Measurements from ENCODE around the gene MCFD2.
"Not testable (repeated sequence)": the region's sequence is repeated elsewhere in the genome, so short reads cannot be mapped to it uniquely, and the experiment has no call there.

The MCFD2 gene

GRCh38 chr2:46915811-46916630 is 415 bp upstream of the MCFD2 start:
- peak overlapping the region; percentile 80 for H3K27ac ChIP-seq
- TF ChIP-seq, protein P1, sequence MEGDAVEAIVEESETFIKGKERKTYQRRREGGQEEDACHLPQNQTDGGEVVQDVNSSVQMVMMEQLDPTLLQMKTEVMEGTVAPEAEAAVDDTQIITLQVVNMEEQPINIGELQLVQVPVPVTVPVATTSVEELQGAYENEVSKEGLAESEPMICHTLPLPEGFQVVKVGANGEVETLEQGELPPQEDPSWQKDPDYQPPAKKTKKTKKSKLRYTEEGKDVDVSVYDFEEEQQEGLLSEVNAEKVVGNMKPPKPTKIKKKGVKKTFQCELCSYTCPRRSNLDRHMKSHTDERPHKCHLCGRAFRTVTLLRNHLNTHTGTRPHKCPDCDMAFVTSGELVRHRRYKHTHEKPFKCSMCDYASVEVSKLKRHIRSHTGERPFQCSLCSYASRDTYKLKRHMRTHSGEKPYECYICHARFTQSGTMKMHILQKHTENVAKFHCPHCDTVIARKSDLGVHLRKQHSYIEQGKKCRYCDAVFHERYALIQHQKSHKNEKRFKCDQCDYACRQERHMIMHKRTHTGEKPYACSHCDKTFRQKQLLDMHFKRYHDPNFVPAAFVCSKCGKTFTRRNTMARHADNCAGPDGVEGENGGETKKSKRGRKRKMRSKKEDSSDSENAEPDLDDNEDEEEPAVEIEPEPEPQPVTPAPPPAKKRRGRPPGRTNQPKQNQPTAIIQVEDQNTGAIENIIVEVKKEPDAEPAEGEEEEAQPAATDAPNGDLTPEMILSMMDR (IDR thresholded peaks at IDR 0.05; ENCODE audit: low read depth, low read length): no peak

GRCh38 chr2:46914578-46915230 is 902 bp downstream of the MCFD2 start:
- DNase-seq: no peak
- peak overlapping the region; percentile 80 for H3K27ac ChIP-seq
- peak overlapping the region; percentile 87 for H3K4me3 ChIP-seq (ENCODE audit: low read depth, low read length)
- H3K27me3 ChIP-seq (ENCODE audit: insufficient read depth, low read depth, severe bottlenecking): no peaks in the 10 kb centered on the region
- TF ChIP-seq, protein P1 (IDR thresholded peaks at IDR 0.05; ENCODE audit: low read depth, low read length): no peak
- H3K36me3 ChIP-seq: peaks cover 34% of the 10 kb centered on the region
- H3K9me3 ChIP-seq (ENCODE audit: severe bottlenecking): no peaks in the 10 kb centered on the region

More at GRCh38 chr2:46915811-46916630, 415 bp upstream of the MCFD2 start:
- Histone ChIP-seq H3K4me3 (ENCODE audit: low read depth, low read length) (peak overlapping the region; percentile 87), H3K9me3 (ENCODE audit: severe bottlenecking) (no peaks in the 10 kb centered on the region), H3K27me3 (ENCODE audit: insufficient read depth, low read depth, severe bottlenecking) (no peaks in the 10 kb centered on the region), H3K36me3 (peaks cover 22% of the 10 kb centered on the region)
- peak; percentile 92 for DNase-seq

- DNase-seq: peak; percentile 35
- H3K27ac ChIP-seq: no peak overlapping the region
- TF ChIP-seq, protein P1 (IDR thresholded peaks at IDR 0.05; ENCODE audit: low read depth, low read length): peak; percentile 65
- H3K9me3 ChIP-seq (ENCODE audit: severe bottlenecking): no peaks in the 10 kb centered on the region
- H3K4me3 ChIP-seq (ENCODE audit: low read depth, low read length): no peak overlapping the region
- peaks cover 43% of the 10 kb centered on the region for H3K36me3 ChIP-seq
- H3K27me3 ChIP-seq (ENCODE audit: insufficient read depth, low read depth, severe bottlenecking): no peaks in the 10 kb centered on the region
Measured at GRCh38 chr2:46913471-46914381, 1.9 kb downstream of the MCFD2 start.

GRCh38 chr2:46909771-46910419 is 5.7 kb downstream of the MCFD2 start:
- H3K27ac ChIP-seq: no peak overlapping the region
- no peaks in the 10 kb centered on the region for H3K9me3 ChIP-seq (ENCODE audit: severe bottlenecking)
- DNase-seq: no peak
- H3K36me3 ChIP-seq: peaks cover 76% of the 10 kb centered on the region
- TF ChIP-seq, protein P1 (IDR thresholded peaks at IDR 0.05; ENCODE audit: low read depth, low read length): no peak
- H3K4me3 ChIP-seq (ENCODE audit: low read depth, low read length): no peak overlapping the region
- H3K27me3 ChIP-seq (ENCODE audit: insufficient read depth, low read depth, severe bottlenecking): no peaks in the 10 kb centered on the region

DNA sequence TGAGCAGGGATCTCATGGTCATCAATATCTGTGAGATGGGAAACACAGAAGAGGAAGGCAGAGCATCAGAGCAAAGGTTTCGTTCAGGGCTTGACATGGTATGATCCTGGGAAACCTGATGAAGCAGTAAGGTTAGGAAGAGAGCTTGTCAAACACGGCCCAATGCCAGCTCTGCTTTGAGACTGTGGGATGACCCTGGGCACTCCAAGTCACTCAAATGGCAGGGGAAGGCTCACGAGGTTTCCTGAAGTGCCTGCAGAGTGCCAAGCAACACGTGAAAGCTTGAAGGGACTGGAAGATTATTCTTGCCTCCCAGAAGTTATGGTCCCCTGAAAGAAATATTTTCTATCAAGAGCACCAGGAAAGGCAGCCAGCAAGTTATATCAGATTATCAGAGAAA is 6.5 kb downstream of the MCFD2 start:
- DNase-seq: no peak
- H3K36me3 ChIP-seq: peaks cover 80% of the 10 kb centered on the region
- H3K27ac ChIP-seq: no peak overlapping the region
- TF ChIP-seq, protein P1 (IDR thresholded peaks at IDR 0.05; ENCODE audit: low read depth, low read length): no peak
- no peaks in the 10 kb centered on the region for H3K27me3 ChIP-seq (ENCODE audit: insufficient read depth, low read depth, severe bottlenecking)
- no peak overlapping the region for H3K4me3 ChIP-seq (ENCODE audit: low read depth, low read length)
- no peaks in the 10 kb centered on the region for H3K9me3 ChIP-seq (ENCODE audit: severe bottlenecking)

GRCh38 chr2:46904908-46905678 is 10.5 kb downstream of the MCFD2 start:
- peaks cover 57% of the 10 kb centered on the region for H3K36me3 ChIP-seq
- H3K9me3 ChIP-seq (ENCODE audit: severe bottlenecking); H3K27ac ChIP-seq; H3K4me3 ChIP-seq (ENCODE audit: low read depth, low read length); H3K27me3 ChIP-seq (ENCODE audit: insufficient read depth, low read depth, severe bottlenecking); DNase-seq: not testable (repeated sequence)

DNA sequence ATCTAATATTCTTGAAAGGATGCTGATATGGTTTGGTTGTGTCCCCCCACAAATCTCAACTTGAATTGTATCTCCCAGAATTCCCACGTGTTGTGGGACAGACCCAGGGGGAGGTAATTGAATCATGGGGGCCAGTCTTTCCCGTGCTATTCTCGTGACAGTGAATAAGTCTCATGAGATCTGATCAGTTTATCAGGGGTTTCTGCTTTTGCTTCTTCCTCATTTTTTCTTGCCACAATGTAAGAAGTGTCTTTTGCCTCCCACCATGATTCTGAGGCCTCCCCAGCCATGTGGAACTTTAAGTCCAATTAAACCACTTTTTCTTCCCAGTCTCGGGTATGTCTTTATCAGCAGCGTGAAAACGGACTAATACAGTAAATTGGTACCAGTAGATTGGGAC is 12.6 kb downstream of the MCFD2 start:
- DNase-seq; H3K27me3 ChIP-seq (ENCODE audit: insufficient read depth, low read depth, severe bottlenecking); H3K9me3 ChIP-seq (ENCODE audit: severe bottlenecking); H3K27ac ChIP-seq; H3K4me3 ChIP-seq (ENCODE audit: low read depth, low read length): not testable (repeated sequence)
- H3K36me3 ChIP-seq: peaks cover 37% of the 10 kb centered on the region

Data from WERI-Rb-1 (cell line).